Memory B cell (primary cell): Measurements from ENCODE around the gene FAM227B.

Experiments
- ATAC-seq: fragments of 150-1000 bp; cut with Tn5 transposase; 2 replicates; pipeline ENCODE4 v1.10.0; 2021; ENCODE audit warnings: low read depth, mild to moderate bottlenecking, moderate library complexity
- DNase-seq, 2 donors: peaks; one replicate each; pipeline ENCODE4 v3.0.0; 2022; ENCODE audit warnings: low spot score in 2 of 2
- H3K27ac Mint-ChIP-seq: one replicate; pipeline ENCODE4 v1.8.0; 2022; ENCODE audit warnings: mild to moderate bottlenecking, moderate library complexity, mixed read lengths
- H3K27me3 Mint-ChIP-seq: one replicate; pipeline ENCODE4 v1.8.0; 2022; ENCODE audit warnings: mixed read lengths
- H3K36me3 Mint-ChIP-seq: one replicate; pipeline ENCODE4 v1.8.0; 2022; ENCODE audit warnings: mild to moderate bottlenecking, mixed read lengths
- H3K4me1 Mint-ChIP-seq: one replicate; pipeline ENCODE4 v1.8.0; 2022; ENCODE audit warnings: mixed read lengths
- H3K4me3 Mint-ChIP-seq: one replicate; pipeline ENCODE4 v1.8.0; 2022; ENCODE audit warnings: mild to moderate bottlenecking, moderate library complexity, mixed read lengths
- H3K9me3 Mint-ChIP-seq: one replicate; pipeline ENCODE4 v1.8.0; 2022; ENCODE audit warnings: mixed read lengths

Gene FAM227B

DNA sequence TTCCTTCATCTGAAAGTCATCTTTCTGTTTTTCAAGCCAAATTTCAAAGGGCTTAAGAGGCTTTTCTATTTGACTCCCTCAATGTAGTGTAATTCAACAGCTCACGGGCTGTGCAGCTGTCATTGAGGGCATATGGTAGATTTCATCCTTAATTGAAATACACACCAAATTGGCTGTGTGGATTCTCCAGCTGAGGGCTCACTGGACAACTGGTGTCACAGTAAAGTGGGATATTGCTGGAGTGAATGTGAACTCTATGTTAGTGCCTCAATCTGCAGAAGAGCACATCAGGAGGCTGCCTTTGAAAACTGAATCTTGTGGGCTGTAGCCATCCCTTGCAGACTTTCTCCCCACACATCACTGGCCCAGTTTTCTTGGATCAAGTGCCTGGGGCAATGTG lies 330.4 kb downstream of the FAM227B start:
- no peaks in the 10 kb centered on the region for H3K27me3 Mint-ChIP-seq
- ATAC-seq (no peak), DNase-seq (no peak)
- no peaks in the 10 kb centered on the region for H3K9me3 Mint-ChIP-seq
- H3K36me3 Mint-ChIP-seq, result peaks cover 39% of the 10 kb centered on the region
- H3K4me3 Mint-ChIP-seq, result no peak overlapping the region
- no peaks in the 10 kb centered on the region for H3K4me1 Mint-ChIP-seq
- no peak overlapping the region for H3K27ac Mint-ChIP-seq

GRCh38 chr15:49288391-49288790 lies 332.2 kb downstream of the FAM227B start:
- Mint-ChIP-seq H3K4me1 (no peaks in the 10 kb centered on the region), H3K4me3 (no peak overlapping the region), H3K27me3 (no peaks in the 10 kb centered on the region), H3K9me3 (no peaks in the 10 kb centered on the region), H3K36me3 (peaks cover 46% of the 10 kb centered on the region), H3K27ac (no peak overlapping the region)
- ATAC-seq, result no peak
- no peak for DNase-seq

DNA sequence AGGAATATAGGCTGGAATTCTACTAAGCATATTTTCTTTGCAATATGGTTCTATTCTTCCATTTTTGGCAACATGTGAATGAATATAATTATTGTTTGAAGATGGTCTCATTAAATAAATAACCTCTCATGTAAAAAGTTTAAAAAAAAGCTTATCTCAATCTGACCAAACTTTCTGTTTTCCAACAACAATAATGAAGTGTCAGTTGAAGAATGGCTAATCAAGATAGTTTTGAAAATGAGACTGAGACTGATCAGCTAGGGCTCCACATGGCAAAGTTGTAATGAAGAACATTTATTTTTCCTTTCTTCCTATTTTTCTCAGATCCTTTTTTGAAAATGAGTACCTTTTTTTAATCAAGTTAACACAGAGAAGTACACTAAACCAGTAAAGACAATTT lies 333.1 kb downstream of the FAM227B start:
- no peaks in the 10 kb centered on the region for H3K4me1 Mint-ChIP-seq
- no peaks in the 10 kb centered on the region for H3K27me3 Mint-ChIP-seq
- DNase-seq, result no peak
- ATAC-seq, result no peak
- peaks cover 51% of the 10 kb centered on the region for H3K36me3 Mint-ChIP-seq
- H3K4me3 Mint-ChIP-seq, result no peak overlapping the region
- no peak overlapping the region for H3K27ac Mint-ChIP-seq
- H3K9me3 Mint-ChIP-seq, result no peaks in the 10 kb centered on the region

GRCh38 chr15:49286649-49287404 lies 333.8 kb downstream of the FAM227B start:
- H3K36me3 Mint-ChIP-seq, result peaks cover 51% of the 10 kb centered on the region
- H3K27me3 Mint-ChIP-seq, result no peaks in the 10 kb centered on the region
- H3K4me1 Mint-ChIP-seq, result no peaks in the 10 kb centered on the region
- no peak overlapping the region for H3K4me3 Mint-ChIP-seq
- ATAC-seq, result no peak
- no peak for DNase-seq
- no peak overlapping the region for H3K27ac Mint-ChIP-seq
- no peaks in the 10 kb centered on the region for H3K9me3 Mint-ChIP-seq

DNA sequence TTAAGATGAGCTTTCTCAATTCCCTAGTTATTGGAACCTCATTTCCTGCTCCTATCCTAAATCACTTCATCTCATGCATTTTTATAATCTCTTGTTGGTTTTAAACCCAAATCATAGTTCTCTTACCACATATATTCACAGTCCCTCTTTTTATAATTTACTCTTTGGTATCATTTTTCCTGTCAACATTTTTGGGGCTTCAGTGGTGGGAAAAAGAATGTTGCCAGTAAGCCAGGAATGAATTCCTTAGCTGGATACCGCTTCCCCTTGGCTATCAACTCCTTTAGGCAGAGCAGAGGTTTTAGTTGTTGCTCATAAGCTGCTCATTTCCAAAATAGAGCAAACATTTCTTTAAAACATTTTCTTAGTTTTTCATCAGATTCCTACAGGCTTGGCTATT lies 338.3 kb downstream of the FAM227B start:
- H3K27ac Mint-ChIP-seq, result no peak overlapping the region
- H3K27me3 Mint-ChIP-seq, result no peaks in the 10 kb centered on the region
- no peaks in the 10 kb centered on the region for H3K9me3 Mint-ChIP-seq
- peaks cover 51% of the 10 kb centered on the region for H3K36me3 Mint-ChIP-seq
- no peaks in the 10 kb centered on the region for H3K4me1 Mint-ChIP-seq
- H3K4me3 Mint-ChIP-seq, result no peak overlapping the region
- ATAC-seq (no peak), DNase-seq (no peak)

- H3K36me3 Mint-ChIP-seq, result peaks cover 36% of the 10 kb centered on the region
- no peak for ATAC-seq
- no peaks in the 10 kb centered on the region for H3K27me3 Mint-ChIP-seq
Observed at GRCh38 chr15:49279521-49280456, 340.8 kb downstream of the FAM227B start.

DNA sequence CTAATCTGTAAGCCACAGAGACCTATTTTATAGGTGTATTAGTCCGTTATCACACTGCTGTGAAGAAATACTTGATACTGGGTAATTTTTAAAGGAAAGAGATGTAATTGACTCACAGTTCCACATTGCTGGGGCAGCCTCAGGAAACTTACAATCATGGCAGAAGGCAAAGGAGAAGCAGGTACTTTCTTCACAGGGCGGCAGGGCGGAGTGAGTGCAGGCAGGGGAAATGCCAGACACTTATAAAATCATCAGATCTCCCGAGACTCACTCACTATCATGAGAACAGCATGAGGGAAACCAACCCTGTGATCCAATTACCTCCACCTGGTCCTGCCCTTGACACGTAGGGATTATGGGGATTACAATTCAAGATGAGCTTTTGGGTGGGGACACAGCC lies 341.9 kb downstream of the FAM227B start:
- Mint-ChIP-seq H3K36me3 (peaks cover 30% of the 10 kb centered on the region), H3K4me1 (no peaks in the 10 kb centered on the region), H3K27me3 (no peaks in the 10 kb centered on the region), H3K9me3 (no peaks in the 10 kb centered on the region), H3K27ac (no peak overlapping the region), H3K4me3 (no peak overlapping the region)
- ATAC-seq (no peak), DNase-seq (no peak)

More at GRCh38 chr15:49279521-49280456, 340.8 kb downstream of the FAM227B start:
- Mint-ChIP-seq H3K27ac (no peak overlapping the region), H3K4me1 (no peaks in the 10 kb centered on the region), H3K4me3 (no peak overlapping the region), H3K9me3 (no peaks in the 10 kb centered on the region)
- DNase-seq, result no peak
